MM.1S (cell line): Measurements from ENCODE around the gene CDK2AP2.

Experiments used
- DNase-seq: peaks from one replicate; pipeline ENCODE4 v3.0.0-alpha.2; 2015
- H2AFZ ChIP-seq: fragments of 300-600 bp; sonication (generic); 2 replicates; pipeline ENCODE4 v1.6.0; 2016; ENCODE audit warnings: antibody characterized with exemption, low read length
- H3F3A ChIP-seq: fragments of 300-600 bp; sonication (generic); 2 replicates; pipeline ENCODE4 v1.6.1; 2016; ENCODE audit warnings: mild to moderate bottlenecking, antibody characterized with exemption, low read length, moderate library complexity, mixed read lengths; ENCODE audit not compliant: insufficient read depth
- H3K27ac ChIP-seq: fragments of 300-600 bp; sonication (generic); 2 replicates; pipeline ENCODE4 v1.5.1; 2016; ENCODE audit warnings: mild to moderate bottlenecking, low read length
- H3K27me3 ChIP-seq: fragments of 300-600 bp; sonication (generic); replicated peaks from 2 replicates; pipeline ENCODE4 v1.6.0; 2016; ENCODE audit warnings: low read length; ENCODE audit not compliant: insufficient read depth
- H3K36me3 ChIP-seq: fragments of 300-600 bp; sonication (generic); replicated peaks from 2 replicates; pipeline ENCODE4 v1.6.1; 2016; ENCODE audit warnings: mild to moderate bottlenecking, low read length, mixed read lengths; ENCODE audit not compliant: insufficient read depth
- H3K4me1 ChIP-seq: fragments of 300-600 bp; sonication (generic); 2 replicates; pipeline ENCODE4 v1.6.1; 2016; ENCODE audit warnings: low read length, mixed read lengths
- H3K4me2 ChIP-seq: fragments of 300-600 bp; sonication (generic); 2 replicates; pipeline ENCODE4 v1.6.0; 2016; ENCODE audit warnings: low read depth, low read length
- H3K4me3 ChIP-seq: fragments of 300-600 bp; sonication (generic); 2 replicates; pipeline ENCODE4 v1.5.1; 2016; ENCODE audit warnings: low read length, mixed read lengths
- H3K79me2 ChIP-seq: fragments of 300-600 bp; sonication (generic); 2 replicates; pipeline ENCODE4 v1.6.1; 2016; ENCODE audit warnings: mixed run types, low read length, mixed read lengths
- H3K9ac ChIP-seq: fragments of 300-600 bp; sonication (generic); 2 replicates; pipeline ENCODE4 v1.6.1; 2016; ENCODE audit warnings: low read length, mixed read lengths
- H3K9me2 ChIP-seq: fragments of 300-600 bp; sonication (generic); replicated peaks from 2 replicates; pipeline ENCODE4 v1.6.1; 2016; ENCODE audit warnings: mild to moderate bottlenecking, low read length, mixed read lengths; ENCODE audit not compliant: insufficient read depth
- H3K9me3 ChIP-seq: fragments of 300-600 bp; sonication (generic); replicated peaks from 2 replicates; pipeline ENCODE4 v1.6.1; 2016; ENCODE audit warnings: mild to moderate bottlenecking, low read length, mixed read lengths; ENCODE audit not compliant: insufficient read depth
- H4K20me1 ChIP-seq: fragments of 300-600 bp; sonication (generic); 2 replicates; pipeline ENCODE4 v1.6.1; 2016; ENCODE audit warnings: mild to moderate bottlenecking, low read length, moderate library complexity, mixed read lengths; ENCODE audit not compliant: insufficient read depth
- EZH2 ChIP-seq: fragments of 300-600 bp; sonication (generic); optimal IDR thresholded peaks from 2 replicates; pipeline ENCODE3; 2017; ENCODE audit warnings: low read depth, mild to moderate bottlenecking, antibody characterized with exemption, low read length, mixed read lengths
- EZH2phosphoT487 ChIP-seq: fragments of 300-600 bp; sonication (generic); IDR thresholded peaks from 2 replicates; pipeline ENCODE4 v1.6.1; 2018; ENCODE audit warnings: antibody characterized with exemption, low read length
- TF ChIP-seq, protein P1 (sequence below): fragments of 300-600 bp; sonication (generic); IDR thresholded peaks from 2 replicates; pipeline ENCODE4 v1.5.1; 2016; ENCODE audit warnings: antibody characterized with exemption, low read length, mixed read lengths

The CDK2AP2 gene

DNA sequence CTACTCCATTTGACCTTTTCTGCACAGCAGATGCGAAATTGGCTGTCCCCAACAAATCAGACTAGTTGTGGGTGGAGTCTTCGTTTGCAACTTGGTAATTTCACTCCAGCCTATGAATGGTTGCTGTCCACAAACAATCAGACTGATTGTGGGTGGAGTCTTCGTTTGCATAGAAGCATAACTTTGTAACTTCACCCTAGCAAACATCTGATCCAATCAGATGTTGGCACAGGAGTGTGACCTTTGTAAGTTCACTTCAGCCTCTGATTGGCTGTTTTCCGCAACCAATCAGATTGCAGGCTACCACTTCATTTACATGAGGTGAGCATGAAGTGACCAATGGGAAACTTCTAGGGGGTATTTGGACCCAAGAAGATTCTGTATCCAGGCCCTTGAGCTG is 31.6 kb upstream of the CDK2AP2 start:
- H3K36me3 ChIP-seq = no peaks in the 10 kb centered on the region
- H3K27me3 ChIP-seq = no peaks in the 10 kb centered on the region; the same call in 1 of the 2 replicates
- no peak overlapping the region for H3K4me3 ChIP-seq
- H3K4me2 ChIP-seq = no peak overlapping the region
- H3K9ac ChIP-seq = no peak overlapping the region
- no peaks in the 10 kb centered on the region for H4K20me1 ChIP-seq
- no peak for DNase-seq
- H3K9me2 ChIP-seq = no peaks in the 10 kb centered on the region
- H3F3A ChIP-seq = no peaks in the 10 kb centered on the region
- H3K27ac ChIP-seq = no peak overlapping the region
- H3K4me1 ChIP-seq = no peaks in the 10 kb centered on the region
- no peaks in the 10 kb centered on the region for H3K9me3 ChIP-seq
- no peaks in the 10 kb centered on the region for H3K79me2 ChIP-seq
- TF ChIP-seq, protein P1, sequence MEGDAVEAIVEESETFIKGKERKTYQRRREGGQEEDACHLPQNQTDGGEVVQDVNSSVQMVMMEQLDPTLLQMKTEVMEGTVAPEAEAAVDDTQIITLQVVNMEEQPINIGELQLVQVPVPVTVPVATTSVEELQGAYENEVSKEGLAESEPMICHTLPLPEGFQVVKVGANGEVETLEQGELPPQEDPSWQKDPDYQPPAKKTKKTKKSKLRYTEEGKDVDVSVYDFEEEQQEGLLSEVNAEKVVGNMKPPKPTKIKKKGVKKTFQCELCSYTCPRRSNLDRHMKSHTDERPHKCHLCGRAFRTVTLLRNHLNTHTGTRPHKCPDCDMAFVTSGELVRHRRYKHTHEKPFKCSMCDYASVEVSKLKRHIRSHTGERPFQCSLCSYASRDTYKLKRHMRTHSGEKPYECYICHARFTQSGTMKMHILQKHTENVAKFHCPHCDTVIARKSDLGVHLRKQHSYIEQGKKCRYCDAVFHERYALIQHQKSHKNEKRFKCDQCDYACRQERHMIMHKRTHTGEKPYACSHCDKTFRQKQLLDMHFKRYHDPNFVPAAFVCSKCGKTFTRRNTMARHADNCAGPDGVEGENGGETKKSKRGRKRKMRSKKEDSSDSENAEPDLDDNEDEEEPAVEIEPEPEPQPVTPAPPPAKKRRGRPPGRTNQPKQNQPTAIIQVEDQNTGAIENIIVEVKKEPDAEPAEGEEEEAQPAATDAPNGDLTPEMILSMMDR = no peak
- TF ChIP-seq EZH2phosphoT487 = no peak
- TF ChIP-seq EZH2 = no peak
- no peak overlapping the region for H2AFZ ChIP-seq

DNA sequence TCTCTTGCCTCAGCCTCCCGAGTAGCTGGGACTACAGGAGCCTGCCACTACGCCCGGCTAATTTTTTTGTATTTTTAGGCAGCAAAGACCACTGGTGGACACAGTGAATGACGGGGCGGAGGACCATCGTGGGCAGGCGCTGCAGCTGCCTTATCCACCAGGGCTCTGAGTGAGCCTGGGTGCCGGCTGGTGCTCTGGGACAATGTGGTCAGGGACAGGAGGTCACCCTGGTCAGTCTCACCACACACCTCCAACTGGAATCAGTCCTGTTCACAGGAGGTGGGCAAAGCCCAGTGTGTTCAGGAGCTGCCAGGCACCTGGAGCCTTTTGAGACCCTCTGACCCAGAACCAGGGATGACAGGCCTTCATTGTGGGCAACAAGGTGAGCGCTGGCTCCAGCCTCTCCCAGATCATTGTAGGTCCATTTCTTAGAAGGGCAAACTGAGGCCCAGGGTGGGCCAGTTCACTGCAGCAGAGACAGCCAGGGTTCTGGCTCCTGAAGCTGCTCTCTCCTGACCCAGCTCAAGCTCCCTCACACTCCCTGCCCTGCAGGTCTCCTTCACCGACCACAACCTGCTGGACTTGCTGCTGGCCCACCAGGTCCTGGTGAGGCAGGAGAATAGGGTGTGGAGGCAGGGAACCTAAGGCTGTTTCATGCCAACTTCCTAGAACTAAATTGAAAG is 31.0 kb upstream of the CDK2AP2 start:
- Histone ChIP-seq H3K36me3 (no peaks in the 10 kb centered on the region), H3K79me2 (no peaks in the 10 kb centered on the region), H3K27me3 (peaks cover 2% of the 10 kb centered on the region; the same call in 1 of the 2 replicates), H3K9me3 (no peaks in the 10 kb centered on the region), H3K9me2 (no peaks in the 10 kb centered on the region), H3K9ac (no peak overlapping the region), H3F3A (no peaks in the 10 kb centered on the region), H3K4me3 (no peak overlapping the region), H2AFZ (no peak overlapping the region), H3K4me2 (no peak overlapping the region), H3K4me1 (no peaks in the 10 kb centered on the region), H3K27ac (no peak overlapping the region), H4K20me1 (no peaks in the 10 kb centered on the region)
- TF ChIP-seq EZH2 = no peak
- TF ChIP-seq, protein P1 = no peak
- no peak for TF ChIP-seq EZH2phosphoT487
- no peak for DNase-seq

- no peak overlapping the region for H3K9ac ChIP-seq
- no peaks in the 10 kb centered on the region for H3K9me3 ChIP-seq
Observed at GRCh38 chr11:67538306-67538705, 30.3 kb upstream of the CDK2AP2 start.

More at GRCh38 chr11:67538306-67538705, 30.3 kb upstream of the CDK2AP2 start:
- Histone ChIP-seq H3K4me3 (no peak overlapping the region), H3K36me3 (no peaks in the 10 kb centered on the region), H2AFZ (no peak overlapping the region), H3K27me3 (peaks cover 7% of the 10 kb centered on the region; the same call in 1 of the 2 replicates), H3F3A (no peaks in the 10 kb centered on the region), H3K9me2 (no peaks in the 10 kb centered on the region), H4K20me1 (no peaks in the 10 kb centered on the region), H3K4me2 (no peak overlapping the region), H3K79me2 (no peaks in the 10 kb centered on the region), H3K4me1 (no peaks in the 10 kb centered on the region), H3K27ac (no peak overlapping the region)
- DNase-seq = no peak
- TF ChIP-seq EZH2phosphoT487 = no peak
- TF ChIP-seq, protein P1 = no peak
- TF ChIP-seq EZH2 = no peak
